HepG2 (cell line): ENCODE measurements around the gene R3HDM4. TPM values are rescaled to one million over a fixed set of nuclear protein-coding genes. Genes with fewer than 3 reads are reported as not detected.

Source experiments
- ATF7 ChIP-seq, 2 experiments: fragments of 450-650 bp in 1 of 2; sonication (generic) in 1 of 2; formaldehyde crosslinking in 1 of 2; IDR thresholded peaks; 2 replicates each; pipeline versions ENCODE4 v1.4.0 to v1.6.1; 2016 to 2020; ENCODE audit warnings: antibody characterized with exemption in 1 of 2, mild to moderate bottlenecking in 1 of 2, missing genetic modification reagents in 1 of 2
- EHMT2 ChIP-seq: fragments of 200-600 bp; sonication (generic); IDR thresholded peaks from 2 replicates; pipeline ENCODE4 v1.7.0; 2017; ENCODE audit warnings: antibody characterized with exemption, low read depth, low read length, borderline replicate concordance
- MYC ChIP-seq: sonication (generic); formaldehyde crosslinking; IDR thresholded peaks from 2 replicates; pipeline ENCODE4 v1.9.0; 2021; ENCODE audit warnings: missing genetic modification reagents, borderline replicate concordance
- RAD21 ChIP-seq: fragments of 450-650 bp; formaldehyde crosslinking; IDR thresholded peaks from 2 replicates; pipeline ENCODE4 v1.5.0; 2020; ENCODE audit warnings: mild to moderate bottlenecking
- TGIF2 ChIP-seq: IDR thresholded peaks from 2 replicates; pipeline ENCODE4 v1.6.1; 2016; ENCODE audit warnings: control low read depth, missing compliant biosample characterization
- ZNF607 ChIP-seq: sonication (generic); formaldehyde crosslinking; IDR thresholded peaks from 2 replicates; pipeline ENCODE4 v1.5.1; 2020; ENCODE audit warnings: missing genetic modification reagents, mild to moderate bottlenecking, borderline replicate concordance
- ZNF687 ChIP-seq: sonication (generic); formaldehyde crosslinking; IDR thresholded peaks from 2 replicates; pipeline ENCODE4 v1.5.1; 2020; ENCODE audit warnings: mild to moderate bottlenecking, missing genetic modification reagents, moderate library complexity
- polyA plus RNA-seq, 8 experiments: library from polyadenylated mRNA; depleted of rRNA in 3 of 8; stranded (reverse) in 7 of 8; unstranded in 1 of 8; fragments of >200 nt; fragmentation: Illumina TruSeq in 4 of 8; extraction: Trizol in 4 of 8; gene quantifications; 2 replicates each; pipeline versions ENCODE4 v1.2.1 to v1.2.3, GENCODE V29; 2011 to 2016; ENCODE audit warnings: low read depth in 4 of 8, missing spikeins in 1 of 8, mixed read lengths in 1 of 8; ENCODE audit not compliant: insufficient read depth in 1 of 8
- total RNA-seq, 5 experiments: library from RNA; depleted of rRNA; stranded (reverse); fragments of >200 nt; fragmentation: Illumina TruSeq; extraction: Trizol; gene quantifications; 2 replicates each; pipeline ENCODE4 v1.2.3, GENCODE V29; 2016; ENCODE audit warnings: low read depth in 1 of 5
- TF ChIP-seq, protein P1 (sequence below): sonication (generic); formaldehyde crosslinking; IDR thresholded peaks from 2 replicates; pipeline ENCODE4 v1.4.0; 2020; ENCODE audit warnings: missing genetic modification reagents

The R3HDM4 gene
- total and polyA plus RNA-seq, 2 of the 13 experiments (the other 11 are each of a cell fraction or from before 2014, with no cell fraction given) = 26.2 to 26.9 TPM

DNA sequence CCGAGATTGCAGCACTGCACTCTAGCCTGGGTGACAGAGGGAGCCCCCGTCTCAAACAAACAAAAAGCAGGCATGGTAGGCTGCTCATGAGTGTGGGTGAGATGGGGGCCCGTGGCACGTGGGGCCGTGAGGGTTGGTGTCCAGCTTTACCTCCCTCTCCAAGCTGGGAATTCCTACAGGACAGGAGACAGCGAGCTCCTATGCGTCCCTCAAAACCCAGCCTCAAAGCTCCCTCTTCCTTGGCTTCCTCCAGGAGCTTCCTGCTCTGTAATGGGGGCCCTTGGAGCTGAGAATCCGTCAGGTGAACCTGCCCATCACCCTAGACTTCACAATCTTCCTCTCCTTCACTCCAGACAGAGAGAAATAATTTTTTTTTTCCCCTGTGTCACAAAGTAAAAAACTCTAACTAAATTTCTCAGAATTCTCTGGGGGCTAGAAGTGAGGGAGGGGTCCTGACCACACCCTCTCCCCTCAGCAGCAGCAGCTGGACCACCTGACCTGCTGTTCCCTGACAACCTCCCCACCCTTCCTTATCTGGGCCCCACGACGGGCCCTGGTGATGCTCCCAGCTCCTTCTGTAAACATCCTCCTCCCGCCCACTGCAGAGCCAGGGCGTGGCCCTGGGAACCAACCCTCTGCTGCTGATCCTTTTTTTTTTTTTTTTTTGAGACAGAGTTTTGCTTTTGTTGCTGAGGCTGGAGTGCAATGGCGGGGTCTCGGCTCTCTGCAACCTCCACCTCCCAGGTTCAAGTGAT lies 49.0 kb upstream of the R3HDM4 start (continued):
- TF ChIP-seq ZNF687 (CRISPR knock-in tag) = no peak; the same call in 1 of the 2 replicates
- TF ChIP-seq EHMT2 = no peak
- TF ChIP-seq ATF7 (IDR thresholded peaks at IDR 0.05) = no peak
- no peak for TF ChIP-seq ATF7 (CRISPR knock-in tag; IDR thresholded peaks at IDR 0.05)
- TF ChIP-seq MYC (CRISPR knock-in tag) = no peak
- TF ChIP-seq TGIF2 = no peak
- TF ChIP-seq ZNF607 = 0 out of 2 replicates have a peak, but pooled peaks have one; percentile 36
- TF ChIP-seq, protein P1, sequence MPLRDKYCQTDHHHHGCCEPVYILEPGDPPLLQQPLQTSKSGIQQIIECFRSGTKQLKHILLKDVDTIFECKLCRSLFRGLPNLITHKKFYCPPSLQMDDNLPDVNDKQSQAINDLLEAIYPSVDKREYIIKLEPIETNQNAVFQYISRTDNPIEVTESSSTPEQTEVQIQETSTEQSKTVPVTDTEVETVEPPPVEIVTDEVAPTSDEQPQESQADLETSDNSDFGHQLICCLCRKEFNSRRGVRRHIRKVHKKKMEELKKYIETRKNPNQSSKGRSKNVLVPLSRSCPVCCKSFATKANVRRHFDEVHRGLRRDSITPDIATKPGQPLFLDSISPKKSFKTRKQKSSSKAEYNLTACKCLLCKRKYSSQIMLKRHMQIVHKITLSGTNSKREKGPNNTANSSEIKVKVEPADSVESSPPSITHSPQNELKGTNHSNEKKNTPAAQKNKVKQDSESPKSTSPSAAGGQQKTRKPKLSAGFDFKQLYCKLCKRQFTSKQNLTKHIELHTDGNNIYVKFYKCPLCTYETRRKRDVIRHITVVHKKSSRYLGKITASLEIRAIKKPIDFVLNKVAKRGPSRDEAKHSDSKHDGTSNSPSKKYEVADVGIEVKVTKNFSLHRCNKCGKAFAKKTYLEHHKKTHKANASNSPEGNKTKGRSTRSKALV = no peak
- TF ChIP-seq RAD21 (CRISPR knock-in tag) = no peak
